22Rv1 (cell line): ENCODE measurements around the gene IQCK.

ENCODE experiments used
- H3K27ac ChIP-seq: fragments of 450-650 bp; 2 replicates; pipeline ENCODE4 v1.5.1; 2017
- ZFX ChIP-seq: fragments of 450-650 bp; IDR thresholded peaks from 2 replicates; pipeline ENCODE4 v1.6.1; 2017; ENCODE audit warnings: antibody characterized with exemption, borderline replicate concordance
- TF ChIP-seq, protein P1 (sequence below): fragments of 450-650 bp; IDR thresholded peaks from 2 replicates; pipeline ENCODE4 v1.5.1; 2017; ENCODE audit warnings: mild to moderate bottlenecking

Gene IQCK

DNA sequence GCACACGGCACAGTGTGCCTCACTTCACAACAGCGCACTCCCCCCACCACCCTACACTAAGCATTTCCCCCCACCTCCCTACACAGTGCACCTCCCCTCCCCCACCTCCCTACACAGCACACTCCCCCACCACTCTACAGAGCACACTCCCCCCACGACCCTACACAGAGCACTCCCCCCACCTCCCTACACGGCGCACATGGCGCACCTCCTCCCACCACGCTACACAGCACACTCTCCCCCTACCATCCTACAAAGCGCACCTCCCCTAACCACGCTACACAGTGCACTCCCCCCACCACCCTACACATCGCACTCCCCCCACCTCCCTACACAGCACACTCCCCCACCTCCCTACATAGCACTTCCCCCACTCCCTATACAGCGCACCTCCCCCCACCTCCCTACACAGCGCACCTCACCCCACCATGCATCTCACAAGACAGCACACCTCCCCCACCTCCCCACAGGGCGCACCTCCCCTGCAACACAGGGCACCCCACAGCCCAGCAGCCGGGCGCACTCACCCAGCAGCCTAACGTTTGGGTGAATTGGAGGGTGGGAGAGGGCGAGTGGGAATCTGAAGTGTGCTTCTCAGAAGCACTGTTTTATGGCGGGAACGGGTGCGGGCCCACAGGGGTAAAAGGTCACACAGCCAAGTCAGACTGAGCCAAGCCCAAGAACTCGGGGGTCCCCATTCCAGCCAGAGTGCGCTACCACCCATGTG is 10.3 kb upstream of the IQCK start:
- TF ChIP-seq ZFX, result no peak
- TF ChIP-seq, protein P1, sequence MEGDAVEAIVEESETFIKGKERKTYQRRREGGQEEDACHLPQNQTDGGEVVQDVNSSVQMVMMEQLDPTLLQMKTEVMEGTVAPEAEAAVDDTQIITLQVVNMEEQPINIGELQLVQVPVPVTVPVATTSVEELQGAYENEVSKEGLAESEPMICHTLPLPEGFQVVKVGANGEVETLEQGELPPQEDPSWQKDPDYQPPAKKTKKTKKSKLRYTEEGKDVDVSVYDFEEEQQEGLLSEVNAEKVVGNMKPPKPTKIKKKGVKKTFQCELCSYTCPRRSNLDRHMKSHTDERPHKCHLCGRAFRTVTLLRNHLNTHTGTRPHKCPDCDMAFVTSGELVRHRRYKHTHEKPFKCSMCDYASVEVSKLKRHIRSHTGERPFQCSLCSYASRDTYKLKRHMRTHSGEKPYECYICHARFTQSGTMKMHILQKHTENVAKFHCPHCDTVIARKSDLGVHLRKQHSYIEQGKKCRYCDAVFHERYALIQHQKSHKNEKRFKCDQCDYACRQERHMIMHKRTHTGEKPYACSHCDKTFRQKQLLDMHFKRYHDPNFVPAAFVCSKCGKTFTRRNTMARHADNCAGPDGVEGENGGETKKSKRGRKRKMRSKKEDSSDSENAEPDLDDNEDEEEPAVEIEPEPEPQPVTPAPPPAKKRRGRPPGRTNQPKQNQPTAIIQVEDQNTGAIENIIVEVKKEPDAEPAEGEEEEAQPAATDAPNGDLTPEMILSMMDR, result no peak
- H3K27ac ChIP-seq, result no peak overlapping the region

DNA sequence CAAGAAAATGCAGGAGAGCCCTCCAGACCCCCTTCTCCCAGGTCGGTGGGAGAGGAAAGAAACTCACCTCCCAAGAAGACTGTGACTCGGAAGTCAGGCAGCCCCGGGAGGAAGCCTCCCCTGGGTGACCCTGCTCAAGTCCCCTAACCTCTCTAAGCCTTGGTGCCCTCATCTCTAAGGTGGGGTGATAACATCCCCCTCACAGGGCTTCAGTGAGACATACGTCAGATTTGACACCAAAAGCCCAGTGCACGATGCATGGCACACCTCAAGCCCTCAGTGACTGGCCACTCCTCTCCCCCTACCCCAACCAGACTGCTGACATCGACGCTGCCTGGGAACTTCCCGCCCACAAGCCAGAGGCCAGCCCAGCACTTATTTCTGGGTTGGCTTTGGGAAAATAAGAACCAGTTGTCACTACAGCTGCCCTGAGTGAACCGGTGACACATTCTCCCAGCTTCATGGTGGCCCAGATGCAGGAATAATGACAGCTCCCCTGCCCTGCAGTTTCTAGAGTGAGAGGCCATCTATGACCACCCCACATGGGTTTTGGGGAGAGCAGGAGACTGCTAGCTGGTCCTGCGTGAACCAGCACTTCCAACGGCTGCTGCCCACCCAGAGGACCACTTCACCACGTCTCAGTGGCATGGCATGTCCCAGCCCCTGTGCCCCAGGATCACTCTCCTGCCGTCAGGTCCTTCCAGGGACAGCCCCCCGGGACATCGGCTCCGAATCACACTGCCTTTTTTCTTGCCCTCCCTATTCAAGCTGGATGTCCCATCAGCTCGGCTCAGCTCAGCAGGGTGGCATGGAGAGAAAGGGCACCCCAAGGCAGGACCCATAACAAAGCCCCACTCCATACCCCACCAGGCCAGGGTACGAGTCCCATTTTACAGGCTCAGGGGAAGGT is 9.5 kb upstream of the IQCK start:
- no peak for TF ChIP-seq ZFX
- no peak overlapping the region for H3K27ac ChIP-seq

DNA sequence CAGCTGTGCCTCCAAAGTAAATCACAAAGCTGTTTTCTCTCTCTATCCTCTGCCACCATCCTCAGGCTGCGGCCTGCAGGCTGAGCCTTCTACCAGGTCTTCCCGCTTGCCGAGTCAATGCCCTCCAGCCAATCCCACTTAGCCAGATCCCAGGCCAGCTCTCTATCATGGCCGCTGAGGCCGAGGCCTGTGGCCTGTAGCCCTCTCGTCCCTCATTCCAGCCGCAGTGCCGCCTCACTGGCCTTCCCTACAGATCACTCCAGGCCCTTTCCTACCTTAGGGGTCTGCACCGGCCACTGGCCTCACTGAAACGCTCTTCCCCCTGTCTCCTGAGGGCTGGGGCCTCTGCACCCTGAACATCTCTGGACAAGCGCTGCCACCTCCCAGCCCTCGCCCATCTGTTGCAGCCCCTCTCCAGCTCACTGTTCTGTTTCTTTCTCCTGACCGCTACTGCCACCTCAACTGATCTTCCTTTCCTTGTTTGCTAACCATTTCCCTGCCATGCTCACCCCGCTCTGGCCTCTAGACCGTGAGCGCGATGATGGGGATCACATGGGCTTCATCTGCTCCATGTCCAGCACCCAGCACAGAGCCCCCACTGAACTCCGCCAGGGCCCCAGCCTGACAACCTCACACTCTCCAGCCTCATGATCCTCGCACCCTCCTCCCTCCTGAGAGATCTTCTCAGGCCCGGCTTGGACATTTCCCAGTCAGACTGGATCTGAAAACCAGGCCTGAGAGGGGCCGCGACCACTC is 8.5 kb upstream of the IQCK start:
- TF ChIP-seq ZFX, result no peak
- TF ChIP-seq, protein P1, result no peak
- H3K27ac ChIP-seq, result no peak overlapping the region

DNA sequence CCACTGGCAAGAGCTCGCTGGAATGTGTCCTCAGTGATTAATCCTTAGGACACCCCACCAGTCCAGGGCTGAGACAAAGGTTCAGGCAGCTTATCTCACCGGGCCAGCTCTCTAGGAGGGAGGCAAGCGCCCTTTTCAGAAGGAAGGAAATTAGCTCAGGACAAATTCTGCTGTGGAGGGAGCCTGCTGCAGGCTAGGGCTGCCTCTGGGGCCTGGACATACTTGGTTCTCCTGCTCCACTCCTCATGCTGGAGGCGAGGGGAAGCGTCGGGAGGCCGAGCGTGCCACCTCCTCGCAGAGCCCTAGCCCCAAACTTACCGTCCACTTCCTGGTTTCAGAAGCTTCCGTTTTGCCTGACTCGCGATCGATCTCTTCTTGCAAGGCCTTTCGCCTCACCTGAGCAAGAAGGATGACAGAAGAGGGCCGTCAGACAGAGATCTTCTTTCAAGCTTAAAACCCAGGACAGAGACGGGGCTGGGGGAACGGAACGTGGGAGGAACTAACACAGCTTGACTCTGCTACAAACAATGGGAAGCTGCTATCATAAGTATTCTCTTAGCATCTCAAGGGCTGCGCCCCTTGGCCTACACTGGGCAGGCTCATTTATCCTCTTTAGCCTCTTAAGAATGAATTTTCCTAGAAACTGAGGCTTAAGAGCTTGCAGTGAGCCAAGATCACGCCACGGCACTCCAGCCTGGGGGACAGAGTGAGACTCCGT is 7.7 kb upstream of the IQCK start:
- H3K27ac ChIP-seq, result no peak overlapping the region

DNA sequence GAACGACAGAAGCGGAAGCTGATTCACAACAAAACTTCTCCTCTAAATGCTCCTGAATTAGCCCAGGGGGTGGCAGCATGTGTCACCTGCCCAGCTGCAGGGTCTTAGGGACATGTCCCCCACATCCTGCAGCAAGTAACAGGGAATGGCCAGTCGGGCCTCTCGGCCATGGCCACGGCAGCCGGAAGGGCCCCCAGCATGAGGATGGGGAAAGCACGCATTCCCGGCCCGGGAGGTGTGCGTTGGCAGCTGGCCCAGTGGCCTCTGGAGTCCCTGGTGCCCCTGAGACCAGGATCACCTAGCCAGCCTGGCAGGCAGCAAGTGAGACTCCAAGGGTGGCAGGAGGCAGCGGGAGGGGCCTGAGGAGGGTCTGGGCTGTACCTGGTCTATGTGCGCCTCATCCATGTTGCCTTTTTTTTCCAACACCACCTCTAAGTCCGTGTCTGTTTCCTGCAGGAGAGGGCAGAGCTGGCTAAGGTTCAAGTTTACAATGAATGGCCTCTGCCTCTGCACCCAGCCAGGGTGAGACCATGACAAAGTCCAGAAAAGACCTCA is 7.0 kb upstream of the IQCK start:
- no peak for TF ChIP-seq ZFX
- TF ChIP-seq, protein P1, result no peak
- no peak overlapping the region for H3K27ac ChIP-seq

More for the DNA sequence above, 7.7 kb upstream of the IQCK start:
- TF ChIP-seq, protein P1, result no peak
- no peak for TF ChIP-seq ZFX

DNA sequence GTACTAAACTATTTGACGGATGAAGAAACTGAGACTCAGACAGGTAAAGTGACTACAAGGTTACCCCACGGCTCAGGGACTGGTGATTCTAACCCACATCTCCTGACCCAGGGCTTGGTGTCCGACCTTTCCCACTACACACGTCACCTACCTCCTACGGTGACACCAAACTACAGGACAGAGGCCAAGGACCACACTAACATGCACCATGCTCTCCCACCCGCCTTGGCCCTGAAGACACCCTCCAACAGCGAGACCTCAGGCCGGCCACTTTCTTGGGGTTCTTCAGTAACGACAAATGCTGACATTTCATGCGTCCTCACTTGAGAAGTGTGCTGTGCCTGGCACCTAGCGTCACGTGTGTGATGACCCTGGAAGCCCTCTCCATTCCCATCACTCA is 6.4 kb upstream of the IQCK start:
- no peak overlapping the region for H3K27ac ChIP-seq
- no peak for TF ChIP-seq ZFX
- TF ChIP-seq, protein P1, result no peak
